ENCODE data around the gene GSC2.

GSC2 gene

GRCh38 chr22:19133561-19133960 is 16.5 kb downstream of the GSC2 start:
- DNase-seq (ENCODE audit: low read depth) = no peak

DNA sequence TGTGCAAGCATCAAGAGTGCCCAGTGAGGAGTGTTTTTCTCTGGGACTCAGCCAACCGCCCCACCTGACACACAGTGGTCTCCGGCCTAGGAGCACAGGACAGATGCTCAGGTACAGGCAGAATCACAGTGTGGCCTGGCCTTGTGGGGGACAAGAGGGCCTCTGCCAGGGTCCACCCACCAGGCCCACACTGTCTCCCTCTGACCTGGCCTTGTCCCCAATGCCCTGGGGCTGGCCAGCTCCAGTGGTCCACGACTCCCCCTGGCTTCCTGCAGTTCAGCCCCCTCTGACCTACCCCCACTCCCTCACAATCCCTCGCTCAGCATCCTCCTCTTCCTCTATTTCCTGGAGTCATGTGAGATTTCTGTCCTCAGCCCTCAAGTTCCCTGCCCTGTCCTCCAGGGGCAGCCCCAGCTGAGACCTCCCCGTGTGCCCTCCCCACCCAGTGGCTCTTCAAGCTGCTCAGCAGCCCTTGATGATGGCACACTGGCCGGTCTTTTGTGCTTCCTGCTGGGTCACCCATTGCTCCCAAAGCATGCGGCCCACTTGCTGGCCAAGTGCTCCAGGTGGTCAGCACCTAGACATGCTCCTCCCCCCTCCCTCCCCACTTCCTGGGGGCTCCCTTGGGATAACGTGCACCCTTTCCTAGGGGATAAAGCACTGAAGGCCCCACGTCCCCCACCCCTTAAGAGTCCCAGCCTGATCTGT is 17.2 kb downstream of the GSC2 start:
- DNase-seq (ENCODE audit: low read depth) = no peak

GRCh38 chr22:19132153-19132552 is 17.9 kb downstream of the GSC2 start:
- no peak for DNase-seq (ENCODE audit: low read depth)

GRCh38 chr22:19131685-19132015 is 18.4 kb downstream of the GSC2 start:
- DNase-seq (ENCODE audit: low read depth) = no peak

DNA sequence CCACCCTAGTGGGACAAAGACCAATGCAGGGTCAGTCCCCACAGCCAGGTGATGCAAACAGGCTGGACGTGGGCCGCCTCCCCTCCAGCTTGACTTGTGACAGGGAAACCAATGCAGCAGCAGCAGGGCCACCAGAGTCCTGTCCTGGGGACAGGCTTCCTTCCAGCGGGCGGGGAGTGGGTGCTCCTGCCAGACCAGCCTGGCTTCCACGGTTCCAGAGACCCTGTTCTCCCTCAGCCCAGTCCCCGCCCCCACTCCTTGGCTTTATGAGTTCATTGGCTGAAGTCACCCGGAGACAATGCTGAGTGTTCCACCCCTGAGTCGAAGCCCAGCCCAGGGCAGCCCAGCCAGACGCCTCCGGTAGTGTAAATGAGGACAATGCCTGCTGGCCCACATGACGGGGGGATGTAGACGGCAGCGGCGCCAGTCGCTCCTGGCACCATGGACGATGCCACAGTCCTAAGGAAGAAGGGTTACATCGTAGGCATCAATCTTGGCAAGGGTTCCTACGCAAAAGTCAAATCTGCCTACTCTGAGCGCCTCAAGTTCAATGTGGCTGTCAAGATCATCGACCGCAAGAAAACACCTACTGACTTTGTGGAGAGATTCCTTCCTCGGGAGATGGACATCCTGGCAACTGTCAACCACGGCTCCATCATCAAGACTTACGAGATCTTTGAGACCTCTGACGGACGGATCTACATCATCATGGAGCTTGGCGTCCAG is 19.0 kb downstream of the GSC2 start, which contains the start of gene TSSK2:
Gene TSSK2, plus strand, starts transcription at position 350 of the 726 bp plus-strand sequence. Its CDS starts 92 bp downstream, at position 442.
- no peak for DNase-seq (ENCODE audit: low read depth)

GRCh38 chr22:19129871-19130270 is 20.2 kb downstream of the GSC2 start:
- no peak for DNase-seq (ENCODE audit: low read depth)

GRCh38 chr22:19128946-19129727 is 21.0 kb downstream of the GSC2 start:
- DNase-seq (ENCODE audit: low read depth) = no peak

DNA sequence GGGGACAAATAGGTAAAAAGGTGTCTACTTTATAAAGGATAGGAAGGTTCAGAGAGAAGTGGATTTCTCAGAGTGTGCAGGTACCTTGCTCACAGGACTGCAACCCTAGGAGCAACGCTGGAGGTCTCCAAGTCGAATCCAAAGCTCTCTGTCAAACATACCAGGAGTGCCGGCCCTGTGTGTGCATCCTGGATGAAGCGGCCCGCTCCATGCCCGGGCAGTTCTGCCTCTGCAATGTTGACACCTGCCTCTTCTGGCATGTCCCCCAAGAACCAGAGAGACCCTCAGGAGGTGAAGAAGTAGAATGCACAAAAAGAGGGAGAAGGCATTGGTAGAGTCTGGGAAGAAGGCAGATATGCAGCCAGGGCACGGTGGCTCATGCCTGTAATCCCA is 22.1 kb downstream of the GSC2 start:
- no peak for DNase-seq (ENCODE audit: low read depth)

- DNase-seq (ENCODE audit: low read depth) = no peak
Observed at GRCh38 chr22:19127329-19128008, 22.6 kb downstream of the GSC2 start.

DNA sequence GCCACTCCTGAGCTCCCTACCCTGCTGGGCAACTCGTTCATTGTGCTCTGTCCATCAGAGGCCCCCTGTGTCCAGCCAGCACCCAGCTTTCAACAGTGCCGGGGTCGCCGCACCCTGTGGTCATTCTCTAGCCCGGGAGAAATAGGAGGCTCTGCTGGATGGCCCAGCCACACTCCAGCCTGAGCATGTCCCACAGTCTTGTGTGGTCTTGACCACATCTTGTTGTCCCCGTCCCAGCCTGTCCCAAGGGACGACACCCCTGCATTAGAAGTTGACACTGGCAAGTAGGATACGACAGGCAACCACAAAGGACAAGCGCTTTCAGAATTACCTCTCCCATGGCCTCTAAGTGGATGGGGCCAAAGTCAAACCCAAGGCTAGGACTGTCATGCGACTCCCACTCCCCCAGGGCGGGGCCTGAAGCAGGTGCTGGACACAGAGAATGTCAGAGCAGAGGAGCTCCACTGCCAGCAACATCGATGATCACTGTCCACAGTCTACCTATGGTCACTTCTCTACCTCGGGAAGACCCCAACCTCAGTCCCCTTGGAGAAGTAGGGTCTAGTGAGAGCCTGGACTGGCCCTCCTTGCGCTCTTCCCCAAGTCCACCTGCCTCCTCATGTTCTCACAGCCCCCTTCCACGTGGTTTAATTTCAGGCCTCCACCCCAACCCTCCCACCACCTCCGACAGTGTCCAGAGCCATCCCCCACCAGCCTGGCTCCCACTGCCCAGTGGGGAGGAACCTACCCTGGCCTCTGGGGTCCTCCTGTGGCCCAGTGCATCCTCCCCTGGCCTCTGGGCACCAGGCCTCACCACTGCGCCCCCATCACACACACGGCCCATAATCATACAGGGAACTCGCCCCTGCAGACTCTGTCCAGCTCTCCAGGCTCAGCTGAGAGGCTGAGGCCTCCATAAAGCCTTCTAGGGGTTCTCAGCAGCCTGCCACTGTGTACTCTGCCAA is 23.5 kb downstream of the GSC2 start:
- no peak for DNase-seq (ENCODE audit: low read depth)

DNA sequence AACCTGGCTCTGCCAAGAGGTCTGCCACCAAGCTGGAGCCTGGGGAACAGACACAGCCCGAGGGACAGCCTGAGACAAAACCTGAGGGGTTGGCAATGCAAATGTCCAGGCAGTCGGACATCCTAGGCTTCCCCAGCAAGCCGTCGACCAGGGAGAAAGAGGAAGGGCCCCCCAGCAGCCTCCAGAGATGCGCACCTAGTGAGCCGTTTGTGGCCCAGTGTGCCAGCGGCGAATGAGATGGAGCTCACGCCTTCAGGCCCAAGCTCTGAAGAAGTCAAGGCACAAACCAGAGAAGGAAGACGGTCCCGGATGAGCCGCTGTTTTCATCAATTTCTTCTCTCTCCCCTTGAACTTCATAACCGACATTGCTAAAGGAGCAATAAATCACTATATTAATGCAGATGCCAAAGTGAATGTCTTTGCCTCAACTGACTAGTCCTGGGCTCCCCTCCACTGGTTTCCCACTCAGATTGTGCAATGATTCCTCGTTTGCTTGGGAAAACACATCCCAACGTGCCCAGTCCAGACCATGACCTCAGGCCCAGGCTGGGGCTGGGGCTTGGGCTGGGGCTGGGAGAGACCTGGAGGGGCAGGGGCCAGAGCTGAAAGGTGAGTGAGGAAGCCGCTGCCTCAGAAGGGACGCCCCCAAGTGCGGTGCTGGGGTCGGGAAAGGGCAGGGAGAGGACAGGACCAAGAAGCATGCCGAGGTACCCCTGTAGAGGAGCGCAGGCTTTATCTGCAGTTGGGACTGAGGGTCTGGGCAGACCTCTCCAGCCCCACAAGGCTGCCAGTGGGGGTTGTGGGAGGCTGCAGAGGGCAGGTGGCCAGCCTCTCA is 24.4 kb downstream of the GSC2 start:
- DNase-seq (ENCODE audit: low read depth) = no peak

GRCh38 chr22:19125011-19125410 is 25.1 kb downstream of the GSC2 start:
- no peak for DNase-seq (ENCODE audit: low read depth)

DNA sequence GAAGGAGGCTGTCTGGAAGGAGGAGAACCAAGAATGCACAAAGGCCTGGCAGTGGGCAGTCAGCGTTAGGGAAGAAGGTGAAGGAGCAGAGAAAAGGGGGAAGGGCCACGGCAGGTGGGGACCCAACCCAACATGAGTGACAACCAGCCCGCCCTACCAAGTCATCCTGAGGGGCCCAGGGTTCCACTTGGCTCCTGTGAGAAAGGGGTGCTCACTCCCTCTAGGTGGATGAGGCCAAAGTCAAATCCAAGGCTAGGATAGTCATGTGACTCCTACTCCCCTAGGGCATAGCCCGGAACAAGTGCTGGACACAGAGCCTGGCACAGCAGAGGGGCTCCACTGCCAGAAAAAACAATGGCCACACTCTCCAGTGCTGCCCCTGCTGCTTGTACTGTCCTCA is 25.7 kb downstream of the GSC2 start:
- DNase-seq (ENCODE audit: low read depth) = no peak

DNA sequence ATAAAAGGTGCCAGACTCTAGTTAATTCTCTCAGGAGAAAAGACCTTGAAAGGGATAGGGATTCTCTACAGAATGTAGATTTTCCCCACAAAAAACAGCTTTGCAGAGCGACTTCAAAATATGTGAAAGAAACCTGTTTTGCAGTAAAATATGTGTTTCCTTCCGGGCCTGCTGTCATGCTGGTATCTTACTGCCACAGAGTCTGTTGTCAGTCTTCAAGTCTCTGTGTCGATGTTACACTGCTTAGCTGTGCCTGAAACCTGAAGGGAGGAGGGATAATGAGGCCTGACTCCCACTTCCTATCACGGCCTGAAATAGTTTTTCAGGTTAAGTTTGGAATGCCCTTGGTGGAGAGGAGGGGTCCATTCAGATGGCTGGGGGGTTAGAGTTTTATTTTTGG is 26.2 kb downstream of the GSC2 start:
- DNase-seq (ENCODE audit: low read depth) = no peak

DNA sequence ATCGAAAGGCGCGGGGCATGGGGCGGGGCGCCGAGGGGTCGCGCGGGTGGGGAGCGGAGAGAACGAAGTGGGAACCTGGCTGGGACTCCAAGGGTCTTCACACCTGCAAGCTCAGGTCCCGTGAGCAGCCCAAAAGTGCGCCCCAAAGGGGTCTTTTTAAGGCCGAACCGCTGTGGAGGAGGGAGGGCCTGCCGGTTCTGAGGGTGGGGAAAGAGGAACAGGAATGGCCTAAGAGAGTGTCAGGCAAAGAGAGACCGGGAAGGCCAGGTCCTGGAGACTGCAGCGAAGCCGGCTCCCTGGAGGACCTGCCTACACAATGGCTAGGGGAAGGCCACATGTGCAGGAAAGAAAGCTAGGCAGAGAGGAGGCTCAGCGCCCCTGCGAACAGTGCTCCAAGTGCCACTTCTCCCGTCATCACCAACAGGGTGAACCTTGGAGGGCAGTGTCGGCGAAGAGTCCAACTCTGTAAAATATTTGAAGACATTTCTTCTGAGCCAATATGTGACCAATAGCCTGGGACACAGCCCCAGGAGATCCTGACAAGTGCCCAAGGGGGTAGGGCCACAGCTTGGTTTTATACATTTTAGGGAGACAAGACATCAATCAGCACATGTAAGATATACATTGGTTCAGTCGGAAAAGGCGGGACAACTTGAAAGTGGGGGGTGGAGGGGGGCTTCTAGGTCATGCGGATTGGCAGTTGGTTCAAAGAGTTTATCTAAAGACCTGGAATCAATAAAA is 27.2 kb downstream of the GSC2 start:
- DNase-seq (ENCODE audit: low read depth) = no peak

- peak; percentile 87 for DNase-seq (ENCODE audit: low read depth)
Observed at GRCh38 chr22:19122143-19122751, 27.8 kb downstream of the GSC2 start, which contains the start of gene DGCR2. Gene DGCR2, minus strand, starts transcription at chr22:19122412. Its CDS starts 206 bp downstream, at chr22:19122206.

DNA sequence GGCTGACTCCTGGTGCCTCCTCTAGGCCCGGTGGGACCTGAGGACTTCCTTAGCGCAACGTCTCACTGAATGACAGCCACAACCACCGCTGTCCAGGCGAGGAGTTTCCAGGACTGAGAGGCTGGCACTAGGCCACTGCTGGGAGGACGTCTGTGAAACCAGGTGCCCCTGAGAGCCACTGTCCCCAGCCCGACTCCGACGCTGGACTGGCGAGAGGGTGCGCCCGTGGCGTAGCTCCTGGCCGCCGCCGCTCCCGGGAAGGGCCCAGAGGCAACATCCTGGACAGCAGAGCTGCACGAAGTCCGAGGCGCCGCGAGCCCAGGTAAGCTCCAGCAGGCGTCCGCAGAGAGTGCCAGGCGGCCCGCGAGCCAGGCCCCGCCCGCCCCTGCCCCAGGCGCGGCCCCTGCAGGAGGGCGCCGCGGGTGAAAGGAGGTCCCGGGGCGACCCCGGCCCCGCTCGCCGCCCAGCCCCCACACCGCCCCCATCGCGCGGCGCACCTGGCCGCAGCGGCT is 28.4 kb downstream of the GSC2 start:
- DNase-seq (ENCODE audit: low read depth) = no peak

DNA sequence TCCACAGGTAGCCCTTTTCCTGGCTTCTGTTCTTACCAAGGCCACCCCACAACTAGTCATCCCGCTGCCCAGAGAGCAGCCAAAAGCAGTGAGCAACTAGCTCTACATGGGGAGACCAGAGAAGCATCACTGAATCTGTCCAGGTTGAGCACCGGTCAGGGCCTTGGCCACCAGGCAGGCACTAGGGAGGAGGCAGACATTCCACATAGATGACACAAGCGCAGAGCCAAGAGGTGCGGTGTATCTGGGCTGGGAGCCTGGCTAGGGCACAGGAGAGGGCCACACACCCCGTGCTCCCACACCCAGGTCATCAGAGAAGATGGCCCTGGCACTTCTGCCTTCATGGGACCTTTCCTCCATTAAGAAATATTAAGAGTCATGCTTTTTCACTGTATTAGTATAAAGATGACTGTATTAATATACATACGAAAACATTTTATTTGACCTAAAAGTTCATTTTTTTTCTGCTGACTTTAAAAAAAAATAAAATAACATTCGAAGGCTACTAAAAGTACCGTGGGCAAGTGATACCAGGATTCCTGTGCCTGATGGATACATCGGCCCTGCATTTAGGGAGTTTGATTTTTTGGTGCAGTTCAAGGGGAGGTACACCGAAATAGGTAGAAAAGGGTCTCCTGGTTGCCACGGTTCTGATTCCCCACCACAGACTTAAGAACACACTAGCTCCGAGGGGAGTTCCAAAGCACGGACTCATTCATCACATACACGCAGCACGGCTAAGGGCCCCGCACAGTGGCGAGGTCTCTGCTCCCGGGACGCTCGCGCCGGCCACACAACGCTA is 29.1 kb downstream of the GSC2 start:
- DNase-seq (ENCODE audit: low read depth) = no peak
